Measurements from ENCODE around the gene LTBP1. TPM values are rescaled to one million over a fixed set of nuclear protein-coding genes. Genes with fewer than 3 reads are reported as not detected.

LTBP1 gene
- total RNA-seq, 1 donor from 2014 or later, result 0.07 TPM

DNA sequence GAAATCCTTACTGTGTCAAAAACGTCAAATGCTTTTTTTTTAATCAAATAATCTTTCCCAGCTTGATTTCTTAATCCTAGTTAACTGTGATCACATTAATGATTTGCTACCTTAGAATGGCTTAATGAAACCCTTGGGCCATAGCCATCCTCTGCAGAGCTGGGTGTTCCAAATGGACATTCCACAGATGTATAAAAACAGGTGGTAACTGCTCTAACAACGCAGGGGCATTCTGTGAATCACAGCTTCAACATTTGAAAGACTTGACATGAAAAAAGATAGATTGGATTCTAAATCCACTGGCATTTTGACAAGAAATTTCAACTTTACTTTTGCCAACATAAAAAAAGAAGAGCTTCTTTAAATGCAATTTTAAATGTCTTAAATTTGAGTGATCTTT is 459.9 kb downstream of the LTBP1 start:
- no peak for DNase-seq
- H3K27ac Mint-ChIP-seq, result no peak overlapping the region
- no peaks in the 10 kb centered on the region for H3K4me1 Mint-ChIP-seq
- no peaks in the 10 kb centered on the region for H3K36me3 Mint-ChIP-seq (ENCODE audit: low read depth)
- no peak overlapping the region for H3K4me3 Mint-ChIP-seq
- POLR2A ChIA-PET, result interaction anchor here (0.7 kb wide), 1 partner anchor 25 kb away, joined by 3 read pairs; no protein-coding TSS in a partner anchor
- CTCF ChIA-PET, result no interaction called here
- ATAC-seq (ENCODE audit: low read depth), result no peak
- H3K9me3 Mint-ChIP-seq, result peaks cover 9% of the 10 kb centered on the region
- TF ChIP-seq, protein P1, sequence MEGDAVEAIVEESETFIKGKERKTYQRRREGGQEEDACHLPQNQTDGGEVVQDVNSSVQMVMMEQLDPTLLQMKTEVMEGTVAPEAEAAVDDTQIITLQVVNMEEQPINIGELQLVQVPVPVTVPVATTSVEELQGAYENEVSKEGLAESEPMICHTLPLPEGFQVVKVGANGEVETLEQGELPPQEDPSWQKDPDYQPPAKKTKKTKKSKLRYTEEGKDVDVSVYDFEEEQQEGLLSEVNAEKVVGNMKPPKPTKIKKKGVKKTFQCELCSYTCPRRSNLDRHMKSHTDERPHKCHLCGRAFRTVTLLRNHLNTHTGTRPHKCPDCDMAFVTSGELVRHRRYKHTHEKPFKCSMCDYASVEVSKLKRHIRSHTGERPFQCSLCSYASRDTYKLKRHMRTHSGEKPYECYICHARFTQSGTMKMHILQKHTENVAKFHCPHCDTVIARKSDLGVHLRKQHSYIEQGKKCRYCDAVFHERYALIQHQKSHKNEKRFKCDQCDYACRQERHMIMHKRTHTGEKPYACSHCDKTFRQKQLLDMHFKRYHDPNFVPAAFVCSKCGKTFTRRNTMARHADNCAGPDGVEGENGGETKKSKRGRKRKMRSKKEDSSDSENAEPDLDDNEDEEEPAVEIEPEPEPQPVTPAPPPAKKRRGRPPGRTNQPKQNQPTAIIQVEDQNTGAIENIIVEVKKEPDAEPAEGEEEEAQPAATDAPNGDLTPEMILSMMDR (IDR thresholded peaks at IDR 0.05), result no peak
- intact Hi-C loops (cut with micrococcal nuclease), result no loop called here
- H3K27me3 Mint-ChIP-seq, result no peaks in the 10 kb centered on the region

DNA sequence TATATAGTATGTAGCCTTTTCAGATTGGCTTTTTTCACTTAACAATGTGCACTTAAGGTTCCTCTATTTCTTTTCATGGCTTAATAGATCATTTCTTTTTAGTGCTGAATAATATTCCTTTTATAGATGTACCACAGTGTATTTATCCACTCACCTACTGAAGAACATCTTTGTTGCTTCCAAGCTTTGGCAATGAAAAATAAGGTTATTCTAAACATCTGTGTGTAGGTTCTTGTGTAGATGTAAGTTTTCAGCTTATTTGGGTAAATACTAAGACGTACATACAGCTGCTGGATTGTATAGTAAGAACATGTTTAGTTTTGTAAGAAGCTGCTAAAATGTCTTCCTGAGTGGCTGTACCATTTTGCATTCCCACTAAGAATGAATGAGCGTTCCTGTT is 461.4 kb downstream of the LTBP1 start:
- DNase-seq (no peak), ATAC-seq (ENCODE audit: low read depth) (no peak)
- CTCF ChIA-PET, result no interaction called here
- no peaks in the 10 kb centered on the region for H3K36me3 Mint-ChIP-seq (ENCODE audit: low read depth)
- no peaks in the 10 kb centered on the region for H3K4me1 Mint-ChIP-seq
- no peaks in the 10 kb centered on the region for H3K27me3 Mint-ChIP-seq
- no peak overlapping the region for H3K4me3 Mint-ChIP-seq
- intact Hi-C loops (cut with micrococcal nuclease), result no loop called here
- H3K9me3 Mint-ChIP-seq, result peaks cover 9% of the 10 kb centered on the region
- TF ChIP-seq, protein P1 (IDR thresholded peaks at IDR 0.05), result no peak
- POLR2A ChIA-PET, result no interaction called here
- no peak overlapping the region for H3K27ac Mint-ChIP-seq

DNA sequence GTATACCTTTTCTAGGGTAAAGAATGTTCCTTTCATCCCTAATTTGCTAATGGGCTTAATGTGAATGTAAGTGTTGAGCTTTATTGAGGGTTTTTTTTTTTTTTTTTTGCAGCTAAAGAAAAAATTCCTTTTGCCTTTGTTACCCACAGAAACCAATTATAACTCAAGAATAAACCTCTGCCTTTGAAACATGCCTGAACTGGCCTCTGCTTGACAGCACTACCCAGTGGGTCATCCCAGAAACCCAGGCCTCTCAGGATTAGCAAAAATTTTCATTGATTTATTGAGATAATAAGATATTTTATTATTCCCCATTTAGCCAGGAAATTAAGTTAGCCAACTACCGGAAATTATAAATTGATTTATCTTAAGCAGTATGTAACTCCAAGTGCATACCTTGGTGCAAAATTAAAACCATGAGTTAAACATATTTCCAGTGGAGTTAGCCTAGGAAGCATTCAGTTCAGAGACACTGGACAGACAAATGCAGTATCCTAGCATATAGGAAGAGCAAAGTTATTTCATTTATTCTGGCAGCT is 462.7 kb downstream of the LTBP1 start:
- Mint-ChIP-seq H3K36me3 (ENCODE audit: low read depth) (no peaks in the 10 kb centered on the region), H3K9me3 (peaks cover 9% of the 10 kb centered on the region), H3K27me3 (no peaks in the 10 kb centered on the region), H3K27ac (no peak overlapping the region), H3K4me3 (no peak overlapping the region), H3K4me1 (no peaks in the 10 kb centered on the region)
- POLR2A ChIA-PET, result interaction anchor here (0.6 kb wide), 1 partner anchor 89 kb away, joined by 3 read pairs; no protein-coding TSS in a partner anchor
- ATAC-seq (ENCODE audit: low read depth) (no peak), DNase-seq (no peak)
- intact Hi-C loops (cut with micrococcal nuclease), result no loop called here
- TF ChIP-seq, protein P1 (IDR thresholded peaks at IDR 0.05), result no peak
- CTCF ChIA-PET, result no interaction called here

DNA sequence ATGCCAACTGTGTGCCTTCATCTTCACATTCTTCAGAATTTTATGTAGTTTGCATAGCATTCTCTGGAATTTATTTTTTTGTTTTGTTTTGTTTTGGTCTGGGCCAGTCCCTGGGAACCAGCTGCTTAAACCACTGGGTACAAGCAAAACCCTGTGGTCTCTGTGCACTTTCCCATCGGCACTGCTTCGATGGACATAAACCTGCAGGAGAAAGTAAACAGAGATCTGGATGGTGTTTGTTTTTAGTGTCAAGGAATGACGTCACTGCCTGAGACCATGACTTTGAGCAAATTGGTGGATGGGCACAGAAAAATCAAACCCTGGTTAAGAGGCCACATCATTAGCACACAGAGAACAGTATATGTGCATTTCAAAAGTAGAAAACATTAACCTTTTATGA is 465.0 kb downstream of the LTBP1 start:
- Mint-ChIP-seq H3K4me1 (no peaks in the 10 kb centered on the region), H3K27me3 (no peaks in the 10 kb centered on the region), H3K4me3 (no peak overlapping the region), H3K36me3 (ENCODE audit: low read depth) (no peaks in the 10 kb centered on the region), H3K27ac (no peak overlapping the region), H3K9me3 (peaks cover 9% of the 10 kb centered on the region)
- no peak for ATAC-seq (ENCODE audit: low read depth)
- no peak for DNase-seq
- POLR2A ChIA-PET, result no interaction called here
- CTCF ChIA-PET, result interaction anchor here (1.1 kb wide), 1 partner anchor 171 kb away, joined by 4 read pairs; no protein-coding TSS in a partner anchor
- TF ChIP-seq, protein P1 (IDR thresholded peaks at IDR 0.05), result no peak
- intact Hi-C loops (cut with micrococcal nuclease), result no loop called here

DNA sequence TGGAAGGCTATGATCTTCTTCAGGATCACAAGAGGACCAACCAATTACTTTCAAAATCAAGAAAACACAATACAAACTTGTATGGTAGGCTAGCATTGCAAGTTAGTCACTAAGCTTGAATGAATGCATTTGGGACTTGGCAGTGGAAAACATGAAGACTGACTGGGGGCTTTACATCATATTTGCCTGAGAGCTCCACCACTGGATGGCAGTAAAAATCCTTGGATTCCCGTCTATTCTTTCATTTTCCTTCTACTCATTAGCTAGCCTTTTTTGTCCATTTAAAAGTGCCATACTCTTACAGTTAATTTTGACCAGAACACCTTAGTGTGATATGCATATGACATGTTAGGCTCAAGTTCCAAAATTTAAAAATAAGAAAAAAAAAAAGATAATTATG is 466.2 kb downstream of the LTBP1 start:
- POLR2A ChIA-PET, result no interaction called here
- no peak overlapping the region for H3K27ac Mint-ChIP-seq
- ATAC-seq (ENCODE audit: low read depth), result no peak
- TF ChIP-seq, protein P1 (IDR thresholded peaks at IDR 0.05), result no peak
- no peaks in the 10 kb centered on the region for H3K4me1 Mint-ChIP-seq
- H3K4me3 Mint-ChIP-seq, result no peak overlapping the region
- H3K27me3 Mint-ChIP-seq, result no peaks in the 10 kb centered on the region
- intact Hi-C loops (cut with micrococcal nuclease), result loop anchor here (1.0 kb wide), 1 partner anchor 170 kb away; no protein-coding TSS in a partner anchor
- H3K36me3 Mint-ChIP-seq (ENCODE audit: low read depth), result no peaks in the 10 kb centered on the region
- H3K9me3 Mint-ChIP-seq, result peaks cover 7% of the 10 kb centered on the region
- CTCF ChIA-PET, result interaction anchor here (0.7 to 1.4 kb wide), 2 partner anchors 170 to 683 kb away, joined by 3 to 15 read pairs; no protein-coding TSS in a partner anchor
- DNase-seq, result no peak

Measured in activated B cell treated with CpG ODN at 0.5 μM for 24 hours (primary cell).